Liver (tissue), 9 donors: ENCODE data around the gene CCDC28B. TPM values are rescaled to one million over a fixed set of nuclear protein-coding genes. Genes with fewer than 3 reads are reported as not detected.

Experiments
- DNase-seq: peaks from one replicate; pipeline ENCODE4 v3.0.0-alpha.2; 2017; ENCODE audit warnings: low spot score
- H3K27ac ChIP-seq, 2 donors: one replicate each; pipeline ENCODE4 v1.7.0; 2013; ENCODE audit warnings: inconsistent platforms in 2 of 2, low read length in 2 of 2, control low read depth in 1 of 2, low read depth in 1 of 2, mild to moderate bottlenecking in 1 of 2
- H3K27me3 ChIP-seq, 4 donors: one replicate each; pipeline versions ENCODE4 v1.6.1 to v1.7.0; 2013; ENCODE audit warnings: low read length in 3 of 4, inconsistent platforms in 1 of 4, mild to moderate bottlenecking in 1 of 4, moderate library complexity in 1 of 4; ENCODE audit not compliant: control insufficient read depth in 4 of 4, insufficient read depth in 4 of 4
- H3K36me3 ChIP-seq, 4 donors: one replicate each; pipeline versions ENCODE4 v1.6.1 to v1.7.0; 2013; ENCODE audit warnings: low read length in 3 of 4, mild to moderate bottlenecking in 3 of 4, low read depth in 1 of 4, moderate library complexity in 1 of 4; ENCODE audit not compliant: control insufficient read depth in 4 of 4, insufficient read depth in 3 of 4
- H3K4me1 ChIP-seq, 4 donors: one replicate each; pipeline versions ENCODE4 v1.6.1 to v1.7.0; 2013; ENCODE audit warnings: low read length in 3 of 4, mild to moderate bottlenecking in 3 of 4, moderate library complexity in 1 of 4; ENCODE audit not compliant: control insufficient read depth in 4 of 4, insufficient read depth in 4 of 4
- H3K4me3 ChIP-seq, 3 donors: one replicate each; pipeline versions ENCODE4 v1.6.1 to v1.7.0; 2013; ENCODE audit warnings: low read length in 3 of 3, control low read depth in 1 of 3, low read depth in 1 of 3, mild to moderate bottlenecking in 1 of 3
- H3K9ac ChIP-seq, 2 donors: one replicate each; pipeline ENCODE4 v1.7.0; 2013; ENCODE audit warnings: low read length in 2 of 2, mild to moderate bottlenecking in 2 of 2, moderate library complexity in 2 of 2, control low read depth in 1 of 2, low read depth in 1 of 2
- H3K9me3 ChIP-seq, 4 donors: one replicate each; pipeline versions ENCODE4 v1.6.1 to v1.7.0; 2013; ENCODE audit warnings: low read length in 3 of 4; ENCODE audit not compliant: control insufficient read depth in 4 of 4
- ATF3 ChIP-seq: IDR thresholded peaks from 2 replicates; pipeline ENCODE4 v1.6.1; 2016; ENCODE audit warnings: antibody characterized with exemption
- CTCF ChIP-seq: fragments of 150-350 bp; IDR thresholded peaks from 2 replicates; pipeline ENCODE4 v1.5.1; 2017; ENCODE audit warnings: improper control_type of control experiment, low read depth, low read length; ENCODE audit not compliant: missing input control
- EGR1 ChIP-seq, 2 donors: IDR thresholded peaks; 2 replicates each; pipeline ENCODE4 v1.6.1; 2016 to 2018; ENCODE audit warnings: antibody characterized with exemption in 2 of 2, low read depth in 2 of 2
- FOXA1 ChIP-seq: IDR thresholded peaks from 2 replicates; pipeline ENCODE4 v1.6.1; 2016; ENCODE audit warnings: antibody characterized with exemption
- GABPA ChIP-seq, 2 donors: IDR thresholded peaks in 1 of 2; conservative IDR thresholded peaks in 1 of 2; 2 replicates each; pipeline ENCODE4 v1.6.1; 2016; ENCODE audit warnings: antibody characterized with exemption in 2 of 2, mild to moderate bottlenecking in 1 of 2, moderate library complexity in 1 of 2
- HNF4A ChIP-seq, 2 donors: conservative IDR thresholded peaks; 2 replicates each; pipeline ENCODE4 v1.6.1; 2016; ENCODE audit warnings: antibody characterized with exemption in 2 of 2, mild to moderate bottlenecking in 2 of 2
- HNF4G ChIP-seq: IDR thresholded peaks from 2 replicates; pipeline ENCODE4 v1.6.1; 2016; ENCODE audit warnings: antibody characterized with exemption
- JUND ChIP-seq, 2 donors: IDR thresholded peaks; 2 replicates each; pipeline ENCODE4 v1.6.1; 2016; ENCODE audit warnings: antibody characterized with exemption in 2 of 2
- MAX ChIP-seq: IDR thresholded peaks from 2 replicates; pipeline ENCODE4 v1.6.1; 2016; ENCODE audit warnings: antibody characterized with exemption
- NR2F2 ChIP-seq: IDR thresholded peaks from 2 replicates; pipeline ENCODE4 v1.6.1; 2016; ENCODE audit warnings: antibody characterized with exemption
- RAD21 ChIP-seq, 2 donors: IDR thresholded peaks; 2 replicates each; pipeline ENCODE4 v1.6.1; 2016; ENCODE audit warnings: antibody characterized with exemption in 2 of 2, mild to moderate bottlenecking in 2 of 2
- REST ChIP-seq: IDR thresholded peaks from 2 replicates; pipeline ENCODE4 v1.6.1; 2016; ENCODE audit warnings: antibody characterized with exemption, mild to moderate bottlenecking
- RXRA ChIP-seq, 2 donors: IDR thresholded peaks; 2 replicates each; pipeline ENCODE4 v1.6.1; 2017 to 2018; ENCODE audit warnings: antibody characterized with exemption in 2 of 2, mild to moderate bottlenecking in 1 of 2
- SP1 ChIP-seq: IDR thresholded peaks from 2 replicates; pipeline ENCODE4 v1.6.1; 2018; ENCODE audit warnings: antibody characterized with exemption, mild to moderate bottlenecking
- TAF1 ChIP-seq: conservative IDR thresholded peaks from 2 replicates; pipeline ENCODE4 v1.6.1; 2016; ENCODE audit warnings: antibody characterized with exemption, mild to moderate bottlenecking
- YY1 ChIP-seq: IDR thresholded peaks from 2 replicates; pipeline ENCODE4 v1.6.1; 2016; ENCODE audit warnings: antibody characterized with exemption, mild to moderate bottlenecking
- ZBTB33 ChIP-seq: IDR thresholded peaks from 2 replicates; pipeline ENCODE4 v1.6.1; 2016; ENCODE audit warnings: antibody characterized with exemption
- WGBS: extraction: QIAGEN DNeasy Blood & Tissue Kit; methylation state at CpG from one replicate; pipeline ENCODE4 v1.1.7; 2013; 5-methylcytosine and 5-hydroxymethylcytosine counted together
- polyA plus RNA-seq, 2 donors: library from polyadenylated mRNA; stranded (reverse) in 1 of 2; unstranded in 1 of 2; fragments of 200-250 nt in 1 of 2; fragments of >200 nt in 1 of 2; fragmentation: Nextera tagmentation in 1 of 2; extraction: Ambion mirVana in 1 of 2; gene quantifications; one replicate each; pipeline versions ENCODE4 v1.2.1 to v1.2.3, GENCODE V29; 2013 to 2015
- total RNA-seq, 2 donors: library from RNA; depleted of rRNA; stranded (reverse); fragments of >200 nt; gene quantifications; one replicate each; pipeline ENCODE4 v1.2.3, GENCODE V29; 2014
- donor health status: healthy.
- donor health status: healthy.
- donor health status: healthy.
- donor health status: healthy.
- donor health status: healthy.

CCDC28B gene
- total and polyA plus RNA-seq, 4 donors: 0.75 to 20.6 (median 1.0) TPM

GRCh38 chr1:32178380-32179192 is 21.8 kb upstream of the CCDC28B start (continued):
- peak in 1 of 2 donors; percentile 69 for TF ChIP-seq EGR1 (IDR thresholded peaks at IDR 0.05; ENCODE audit: low read depth in 2 of 2)
- TF ChIP-seq FOXA1: peak; percentile 84
- TF ChIP-seq RAD21 (IDR thresholded peaks at IDR 0.05): peak; percentile 32 to 52
- peak; percentile 84 for TF ChIP-seq RXRA (IDR thresholded peaks at IDR 0.05)
- peak; percentile 73 to 86 for TF ChIP-seq JUND (IDR thresholded peaks at IDR 0.05)
- TF ChIP-seq GABPA (IDR thresholded peaks at IDR 0.05 in 1 of 2, conservative IDR thresholded peaks at IDR 0.05 in 1 of 2): peak; percentile 13 to 50
- no peak for TF ChIP-seq TAF1
- peak; percentile 95 to 97 for TF ChIP-seq HNF4A (conservative IDR thresholded peaks at IDR 0.05)
- TF ChIP-seq SP1: peak; percentile 95

GRCh38 chr1:32179193-32179442 is 21.3 kb upstream of the CCDC28B start:
- no peaks in the 10 kb centered on the region for H3K9me3 ChIP-seq
- TF ChIP-seq SP1 (no peak), RAD21 (IDR thresholded peaks at IDR 0.05) (no peak), GABPA (IDR thresholded peaks at IDR 0.05 in 1 of 2, conservative IDR thresholded peaks at IDR 0.05 in 1 of 2) (no peak), ZBTB33 (no peak), CTCF (no peak), FOXA1 (no peak), JUND (IDR thresholded peaks at IDR 0.05) (no peak), REST (no peak), EGR1 (IDR thresholded peaks at IDR 0.05; ENCODE audit: low read depth in 2 of 2) (no peak), NR2F2 (no peak), YY1 (no peak), HNF4G (no peak), HNF4A (conservative IDR thresholded peaks at IDR 0.05) (no peak), RXRA (IDR thresholded peaks at IDR 0.05) (no peak), TAF1 (no peak), ATF3 (no peak), MAX (no peak)
- peak overlapping the region; percentile 68 to 87 (median 78) for H3K4me3 ChIP-seq
- DNase-seq: no peak
- peaks cover 0 to 8% (median 4%) of the 10 kb centered on the region in 4 donors for H3K36me3 ChIP-seq
- peak overlapping the region; percentile 62 to 65 for H3K9ac ChIP-seq
- H3K27me3 ChIP-seq: no peaks in the 10 kb centered on the region
- WGBS: 16% methylated on average over 7 of the region's 7 CpGs
- peak overlapping the region; percentile 87 to 98 for H3K27ac ChIP-seq
- peaks cover 17 to 47% (median 40%) of the 10 kb centered on the region in 4 donors for H3K4me1 ChIP-seq
